H1 (cell line): ENCODE results near the gene CHST11. TPM values are rescaled to one million over a fixed set of nuclear protein-coding genes. Genes with fewer than 3 reads are reported as not detected.

ENCODE experiments used
- CTCF ChIA-PET: fragments of 300-600 bp; sonication (Branson Sonifier 250); formaldehyde crosslinking; loops from one replicate; lab custom pipeline; 2021; ENCODE audit not compliant: partially characterized antibody; lab: Charles Lee
- POLR2A ChIA-PET: fragments of 300-600 bp; sonication (Branson Sonifier 250); formaldehyde crosslinking; loops from one replicate; lab custom pipeline; 2021; ENCODE audit warnings: inconsistent platforms; ENCODE audit not compliant: partially characterized antibody; lab: Charles Lee
- DNase-seq, 2 experiments: peaks; one replicate each; pipeline versions ENCODE4 v3.0.0 to v3.0.0-alpha.2; 2010 to 2022; ENCODE audit warnings: low spot score in 2 of 2, low read depth in 1 of 2, mixed read lengths in 1 of 2
- FAIRE-seq: peaks from 2 replicates; lab custom pipeline; 2011; peaks lifted over from hg19 to GRCh38; lab: Jason Lieb, UNC
- H2AFZ ChIP-seq: 2 replicates; pipeline ENCODE4 v1.8.1; 2012; ENCODE audit warnings: low read length, inconsistent platforms
- H2AK5ac ChIP-seq: 2 replicates; pipeline ENCODE4 v1.6.1; 2013; ENCODE audit warnings: low read depth, low read length
- H2BK120ac ChIP-seq: replicated peaks from 2 replicates; pipeline ENCODE3; 2013; ENCODE audit warnings: low read depth, low read length, inconsistent platforms
- H2BK12ac ChIP-seq: 2 replicates; pipeline ENCODE4 v1.6.1; 2013; ENCODE audit warnings: low read depth, low read length
- H2BK15ac ChIP-seq: 2 replicates; pipeline ENCODE4 v1.6.1; 2013; ENCODE audit warnings: low read length
- H2BK20ac ChIP-seq: 2 replicates; pipeline ENCODE4 v1.6.1; 2013; ENCODE audit warnings: low read length
- H2BK5ac ChIP-seq: 2 replicates; pipeline ENCODE4 v1.6.1; 2013; ENCODE audit warnings: low read depth, low read length
- H3K14ac ChIP-seq: 2 replicates; pipeline ENCODE4 v1.6.1; 2013; ENCODE audit warnings: inconsistent platforms; ENCODE audit not compliant: insufficient read length
- H3K18ac ChIP-seq: 2 replicates; pipeline ENCODE4 v1.6.1; 2013; ENCODE audit warnings: low read length; ENCODE audit errors: extremely low read depth
- H3K23ac ChIP-seq: 2 replicates; pipeline ENCODE4 v1.6.1; 2013; ENCODE audit warnings: inconsistent platforms; ENCODE audit not compliant: insufficient read length
- H3K23me2 ChIP-seq: 2 replicates; pipeline ENCODE4 v1.6.1; 2013; ENCODE audit warnings: low read depth, low read length
- H3K27ac ChIP-seq: 2 replicates; pipeline ENCODE4 v1.6.1; 2011; ENCODE audit warnings: low read depth, low read length, inconsistent platforms
- H3K27me3 ChIP-seq, 4 experiments: replicated peaks in 1 of 4; 1 replicate in 1 of 4; 2 replicates in 3 of 4; pipeline versions ENCODE4 v1.6.1 to v1.8.1; 2011 to 2013; ENCODE audit warnings: low read length in 3 of 4, mild to moderate bottlenecking in 3 of 4, inconsistent platforms in 2 of 4, mixed read lengths in 2 of 4, moderate library complexity in 1 of 4; ENCODE audit not compliant: control insufficient read depth in 3 of 4, insufficient read depth in 3 of 4; ENCODE audit errors: extremely low read depth in 1 of 4
- H3K36me3 ChIP-seq, 4 experiments: 2 replicates each; pipeline versions ENCODE4 v1.6.1 to v1.8.1; 2011 to 2013; ENCODE audit warnings: mild to moderate bottlenecking in 4 of 4, low read length in 3 of 4, moderate library complexity in 2 of 4, control low read depth in 1 of 4, inconsistent platforms in 1 of 4; ENCODE audit not compliant: insufficient read depth in 4 of 4, control insufficient read depth in 2 of 4
- H3K4ac ChIP-seq: replicated peaks from 2 replicates; pipeline ENCODE3; 2013; ENCODE audit warnings: low read length, low read depth, mixed read lengths, inconsistent platforms; ENCODE audit not compliant: insufficient read length
- H3K4me1 ChIP-seq, 4 experiments: replicated peaks in 1 of 4; 1 replicate in 1 of 4; 2 replicates in 3 of 4; pipeline versions ENCODE4 v1.6.1 to v1.8.1; 2011 to 2013; ENCODE audit warnings: low read length in 3 of 4, inconsistent platforms in 2 of 4, mixed read lengths in 1 of 4; ENCODE audit not compliant: insufficient read depth in 4 of 4, control insufficient read depth in 3 of 4
- H3K4me2 ChIP-seq, 2 experiments: 2 replicates each; pipeline versions ENCODE4 v1.6.1 to v1.8.1; 2011 to 2013; ENCODE audit warnings: low read depth in 2 of 2, low read length in 2 of 2, control low read depth in 1 of 2, inconsistent platforms in 1 of 2, mild to moderate bottlenecking in 1 of 2; ENCODE audit not compliant: insufficient read depth in 1 of 2
- H3K4me3 ChIP-seq, 4 experiments: fragments of 200-600, 300-600 bp in 1 of 4; sonication (generic), shearing (Covaris generic), sonication (Bioruptor Twin) in 1 of 4; 2 replicates each; pipeline versions ENCODE4 v1.5.1 to v1.8.1; 2011 to 2016; ENCODE audit warnings: low read length in 4 of 4, low read depth in 3 of 4, control low read depth in 2 of 4, inconsistent platforms in 2 of 4, mild to moderate bottlenecking in 2 of 4, mixed read lengths in 1 of 4, moderate library complexity in 1 of 4; ENCODE audit not compliant: insufficient read depth in 2 of 4; ENCODE audit errors: extremely low read depth in 1 of 4
- H3K56ac ChIP-seq: replicated peaks from 2 replicates; pipeline ENCODE3; 2013; ENCODE audit warnings: low read depth, mild to moderate bottlenecking, mixed read lengths, low read length, inconsistent platforms; ENCODE audit not compliant: insufficient read length
- H3K79me1 ChIP-seq: 2 replicates; pipeline ENCODE4 v1.6.1; 2013; ENCODE audit warnings: low read depth, low read length, control low read depth
- H3K79me2 ChIP-seq, 2 experiments: 2 replicates each; pipeline versions ENCODE4 v1.6.1 to v1.8.1; 2012 to 2013; ENCODE audit warnings: low read length in 2 of 2, mild to moderate bottlenecking in 2 of 2, inconsistent platforms in 1 of 2; ENCODE audit not compliant: insufficient read depth in 2 of 2, control insufficient read depth in 1 of 2
- H3K9ac ChIP-seq, 4 experiments: replicated peaks in 1 of 4; 1 replicate in 1 of 4; 2 replicates in 3 of 4; pipeline versions ENCODE4 v1.6.1 to v1.8.1; 2011 to 2013; ENCODE audit warnings: low read depth in 3 of 4, low read length in 3 of 4, control low read depth in 2 of 4, mild to moderate bottlenecking in 2 of 4, moderate library complexity in 2 of 4, inconsistent platforms in 1 of 4; ENCODE audit errors: extremely low read depth in 1 of 4
- H3K9me3 ChIP-seq, 2 experiments: 2 replicates each; pipeline versions ENCODE4 v1.6.1 to v1.8.1; 2012 to 2013; ENCODE audit warnings: mild to moderate bottlenecking in 2 of 2, moderate library complexity in 2 of 2, control low read depth in 1 of 2, inconsistent platforms in 1 of 2, low read depth in 1 of 2, low read length in 1 of 2, mixed read lengths in 1 of 2; ENCODE audit not compliant: insufficient read depth in 2 of 2
- H4K20me1 ChIP-seq, 2 experiments: replicated peaks in 1 of 2; 2 replicates each; pipeline versions ENCODE3 to v1.8.1; 2011 to 2013; ENCODE audit warnings: inconsistent platforms in 2 of 2, low read length in 2 of 2, mild to moderate bottlenecking in 1 of 2; ENCODE audit not compliant: insufficient read depth in 2 of 2, control insufficient read depth in 1 of 2
- H4K5ac ChIP-seq: 2 replicates; pipeline ENCODE4 v1.6.1; 2013; ENCODE audit warnings: low read length, low read depth, mixed read lengths, inconsistent platforms; ENCODE audit not compliant: insufficient read length
- H4K8ac ChIP-seq: 2 replicates; pipeline ENCODE4 v1.8.0; 2013; ENCODE audit warnings: mild to moderate bottlenecking, moderate library complexity, low read length, inconsistent platforms; ENCODE audit not compliant: insufficient read depth; ENCODE audit errors: extremely low read depth
- H4K91ac ChIP-seq: replicated peaks from 2 replicates; pipeline ENCODE3; 2013; ENCODE audit warnings: low read length, mixed read lengths, inconsistent platforms; ENCODE audit not compliant: insufficient read length
- BACH1 ChIP-seq: IDR thresholded peaks from 2 replicates; pipeline ENCODE4 v1.6.1; 2012; ENCODE audit warnings: low read length, improper control_type of control experiment
- GABPA ChIP-seq: IDR thresholded peaks from 2 replicates; pipeline ENCODE4 v1.6.1; 2011; ENCODE audit warnings: mild to moderate bottlenecking, low read length, moderate library complexity, borderline replicate concordance; ENCODE audit not compliant: insufficient read depth
- WGBS, 2 experiments: shearing (Covaris generic) in 1 of 2; methylation state at CpG; one replicate each; pipeline versions ENCODE4 v1.1.6 to v1.1.7; 2013 to 2015; ENCODE audit warnings: low lambda C conversion rate in 2 of 2, mixed read lengths in 2 of 2, inconsistent platforms in 1 of 2, low coverage in 1 of 2, missing lambda C conversion rate in 1 of 2; ENCODE audit not compliant: insufficient replicate concordance in 2 of 2, insufficient coverage in 1 of 2, insufficient read length in 1 of 2; ENCODE audit errors: extremely low coverage in 1 of 2, missing lambda C conversion rate in 1 of 2; 5-methylcytosine and 5-hydroxymethylcytosine counted together
- polyA plus RNA-seq, 7 experiments: library from polyadenylated mRNA; depleted of rRNA in 3 of 7; stranded (reverse) in 5 of 7; unstranded in 2 of 7; fragments of >200 nt in 5 of 7; fragments of 200-250 nt in 2 of 7; gene quantifications; 1 replicate in 5 of 7; 2 replicates in 1 of 7; 4 replicates in 1 of 7; pipeline versions ENCODE4 v1.2.1 to v1.2.3, GENCODE V29; 2011 to 2013; ENCODE audit warnings: missing spikeins in 2 of 7, mixed read lengths in 2 of 7
- total RNA-seq: library from RNA; stranded (reverse); fragmentation: NEBNext Ultra II Directional; extraction: Animal tissue kit (Norgen Biotek cat#: 25700); gene quantifications from 2 replicates; pipeline ENCODE4 v1.2.1, GENCODE V29; 2021

CHST11 gene
- total and polyA plus RNA-seq, 2 of the 8 experiments (the other 6 are each of a cell fraction or from before 2014, with no cell fraction given): 14.4 to 20.8 TPM

- H3K36me3 ChIP-seq: no peaks in the 10 kb centered on the region
- ChIA-PET CTCF (interaction anchor here (1.7 kb wide), 1 partner anchor 17 kb away, joined by 6 read pairs; no protein-coding TSS in a partner anchor), POLR2A (no interaction called here)
- no peak overlapping the region for H3K27ac ChIP-seq
- H3K79me2 ChIP-seq: no peaks in the 10 kb centered on the region
- no peak overlapping the region for H3K23ac ChIP-seq
- no peak overlapping the region for H2AK5ac ChIP-seq
- H3K9me3 ChIP-seq: no peaks in the 10 kb centered on the region
- no peak overlapping the region for H4K5ac ChIP-seq
- H3K9ac ChIP-seq: no peak overlapping the region
- no peak overlapping the region for H3K4me3 ChIP-seq
- H3K4me1 ChIP-seq: no peaks in the 10 kb centered on the region
- DNase-seq (no peak), FAIRE-seq (no peak)
- H2BK5ac ChIP-seq: no peak overlapping the region
- H3K27me3 ChIP-seq: no peaks in the 10 kb centered on the region
- no peak overlapping the region for H4K91ac ChIP-seq
- no peak overlapping the region for H2BK12ac ChIP-seq
- no peak overlapping the region for H3K56ac ChIP-seq
- H2BK15ac ChIP-seq: no peak overlapping the region
- no peak overlapping the region for H4K8ac ChIP-seq
- no peaks in the 10 kb centered on the region for H4K20me1 ChIP-seq
- H2BK120ac ChIP-seq: no peak overlapping the region
- no peaks in the 10 kb centered on the region for H3K79me1 ChIP-seq
- H3K4ac ChIP-seq: no peak overlapping the region
- H2BK20ac ChIP-seq: no peak overlapping the region
- no peaks in the 10 kb centered on the region for H3K23me2 ChIP-seq
- H2AFZ ChIP-seq: no peak overlapping the region
- 74% methylated on average over 6 of the region's 6 CpGs; no CpG with 5 or more reads in 1 of the 2 experiments for WGBS, 2 experiments
- no peak overlapping the region for H3K18ac ChIP-seq
- no peak overlapping the region for H3K4me2 ChIP-seq
- H3K14ac ChIP-seq: no peak overlapping the region
- TF ChIP-seq GABPA (no peak), BACH1 (no peak)
Measured at GRCh38 chr12:104576980-104577580, 120.3 kb downstream of the CHST11 start.
